ENCODE measurements around the gene TMEM35B.
"Not testable (repeated sequence)": the region's sequence is repeated elsewhere in the genome, so short reads cannot be mapped to it uniquely, and the experiment has no call there.

TMEM35B gene

GRCh38 chr1:34976384-34977209 lies 8.6 kb downstream of the TMEM35B start:
- DNase-seq (ENCODE audit: low spot score) = no peak

DNA sequence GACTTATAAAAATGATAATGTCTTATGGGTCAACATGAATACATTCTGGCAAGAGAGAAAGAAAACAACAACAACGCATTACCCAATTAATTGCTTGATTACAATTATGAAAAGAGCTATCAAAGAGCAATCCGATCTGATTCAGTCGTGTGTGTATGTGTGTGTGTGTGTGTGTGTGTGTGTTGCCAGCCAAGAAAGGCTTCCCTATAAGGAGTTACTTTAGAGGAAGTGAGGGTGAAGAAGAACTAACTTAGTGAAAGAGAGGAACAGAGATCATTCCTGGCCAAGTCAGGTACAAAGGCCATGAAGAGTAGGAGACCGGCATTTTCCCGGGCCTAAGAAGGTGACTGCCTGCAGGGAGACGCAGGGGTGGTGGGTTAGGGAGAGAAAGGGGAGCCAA lies 9.4 kb downstream of the TMEM35B start:
- no peak for DNase-seq (ENCODE audit: low spot score)

DNA sequence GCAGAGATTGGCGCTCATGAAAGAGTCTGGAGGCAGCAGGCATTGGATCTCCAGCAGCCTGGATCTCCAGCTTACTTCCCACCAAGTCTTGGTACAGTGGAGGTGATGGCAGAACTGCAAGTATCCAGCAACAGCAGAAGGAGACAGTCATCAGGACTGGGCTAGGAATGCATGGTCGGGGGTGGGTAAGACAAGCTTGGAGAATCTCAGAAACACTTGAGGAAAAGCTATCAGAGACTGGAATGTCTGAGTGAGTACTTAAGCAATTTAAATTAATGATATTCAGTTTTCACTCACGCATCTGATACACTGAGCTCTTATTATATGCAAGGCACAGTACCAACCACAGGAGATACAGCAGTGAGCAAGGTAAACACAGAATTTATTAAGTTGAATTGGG lies 9.8 kb downstream of the TMEM35B start:
- DNase-seq (ENCODE audit: low spot score) = no peak

DNA sequence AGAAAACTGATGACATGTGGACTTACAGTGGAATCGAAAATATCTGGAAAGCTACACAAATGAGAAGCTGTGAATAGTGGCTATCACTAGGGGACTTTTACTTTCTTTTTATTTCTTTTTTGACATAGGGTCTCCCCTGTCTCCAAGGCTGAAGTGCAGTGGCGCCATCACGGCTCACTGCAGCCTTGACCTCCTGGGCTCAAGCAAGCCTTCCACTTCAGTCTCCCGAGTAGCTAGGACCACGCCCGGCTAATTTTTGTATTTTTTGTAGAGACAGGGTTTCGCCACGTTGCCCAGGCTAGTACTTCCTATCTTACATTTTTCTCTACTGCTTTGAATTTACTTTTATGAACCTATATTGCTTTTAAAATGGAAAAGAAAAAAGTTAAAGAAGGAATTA lies 10.5 kb downstream of the TMEM35B start:
- DNase-seq (ENCODE audit: low spot score) = no peak

DNA sequence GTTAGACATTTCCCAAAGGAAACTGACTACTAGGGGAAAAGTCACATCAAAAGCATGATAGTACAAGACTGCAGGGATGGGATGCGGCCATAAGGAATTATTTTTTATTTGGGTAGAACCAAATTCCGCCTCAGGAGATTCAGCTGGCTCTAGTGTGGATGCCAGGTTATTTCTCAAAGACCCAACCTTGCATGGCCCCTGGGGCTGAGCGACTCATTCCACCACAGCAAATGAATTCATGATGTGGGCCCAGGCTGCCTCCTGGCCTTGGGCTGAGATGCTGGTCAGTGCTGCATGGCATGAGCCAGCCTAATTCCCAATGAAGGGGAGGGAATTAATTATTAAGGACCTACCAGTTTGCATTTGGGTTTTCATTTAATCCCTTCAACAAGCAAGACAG lies 11.8 kb downstream of the TMEM35B start:
- no peak for DNase-seq (ENCODE audit: low spot score)

- DNase-seq (ENCODE audit: low spot score) = no peak
Measured at GRCh38 chr1:34970829-34971228, 14.3 kb downstream of the TMEM35B start.

- no peak for DNase-seq (ENCODE audit: low spot score)
Measured at GRCh38 chr1:34970220-34970735, 14.9 kb downstream of the TMEM35B start.

GRCh38 chr1:34968297-34968696 lies 16.9 kb downstream of the TMEM35B start:
- DNase-seq (ENCODE audit: low spot score) = not testable (repeated sequence)

- DNase-seq (ENCODE audit: low spot score) = not testable (repeated sequence)
Measured at GRCh38 chr1:34967672-34968071, 17.5 kb downstream of the TMEM35B start.

DNA sequence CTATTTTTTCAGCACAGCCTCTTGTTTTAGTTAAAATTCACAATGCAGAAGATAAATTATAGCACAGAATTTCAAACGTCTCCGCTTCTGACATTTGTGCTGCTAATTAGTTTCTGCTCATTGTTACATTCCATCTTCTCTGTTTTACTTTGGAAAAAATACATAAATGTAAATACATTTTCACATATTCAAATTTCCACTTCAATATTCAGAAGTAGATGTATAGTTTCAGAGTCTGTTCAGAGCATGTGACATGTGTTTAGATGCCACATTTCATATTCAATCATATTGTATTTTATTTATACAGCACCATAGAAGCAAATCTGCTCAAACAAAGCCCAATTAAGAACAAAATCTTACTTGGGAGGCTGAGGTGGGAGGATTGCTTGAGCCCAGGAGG lies 19.6 kb downstream of the TMEM35B start:
- no peak for DNase-seq (ENCODE audit: low spot score)

DNA sequence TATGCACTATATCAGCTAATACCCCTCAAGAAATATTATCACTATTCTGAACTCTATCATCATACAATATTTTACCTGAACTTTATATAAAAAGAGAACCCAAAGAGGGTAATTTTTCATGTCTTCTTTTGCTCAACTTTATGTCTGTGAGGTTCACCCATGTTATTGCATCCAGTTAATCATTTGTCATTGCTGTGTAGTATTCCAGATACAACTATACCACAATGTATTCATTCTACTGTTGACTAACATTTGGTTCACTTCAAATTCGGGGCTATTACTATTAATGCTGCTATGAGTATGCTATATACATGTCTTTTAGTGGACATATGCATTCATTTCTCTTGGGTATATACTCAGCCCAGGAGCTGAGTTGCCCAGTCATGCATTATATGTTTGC lies 34.7 kb downstream of the TMEM35B start:
- no peak for DNase-seq (ENCODE audit: low spot score)

DNA sequence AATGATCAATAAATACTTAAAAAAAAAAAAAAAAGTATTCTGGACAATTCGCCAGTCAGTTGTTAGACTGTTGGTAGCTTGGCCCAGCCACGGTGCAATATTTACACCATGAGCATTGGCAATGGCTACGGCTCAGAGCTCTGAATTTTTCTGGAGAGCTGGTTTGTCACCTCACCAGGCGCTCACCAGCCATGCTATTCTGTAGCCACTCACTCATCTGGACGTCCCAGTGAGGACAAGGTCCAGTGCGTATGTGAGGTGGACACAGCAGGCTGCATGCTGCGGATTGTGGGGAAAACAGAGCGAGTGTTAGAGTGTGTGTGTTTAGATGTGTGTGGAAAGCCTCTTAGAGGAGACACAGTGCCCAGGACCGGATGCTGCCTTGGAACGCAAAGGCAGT lies 36.4 kb downstream of the TMEM35B start:
- DNase-seq (ENCODE audit: low spot score) = not testable (repeated sequence)

DNA sequence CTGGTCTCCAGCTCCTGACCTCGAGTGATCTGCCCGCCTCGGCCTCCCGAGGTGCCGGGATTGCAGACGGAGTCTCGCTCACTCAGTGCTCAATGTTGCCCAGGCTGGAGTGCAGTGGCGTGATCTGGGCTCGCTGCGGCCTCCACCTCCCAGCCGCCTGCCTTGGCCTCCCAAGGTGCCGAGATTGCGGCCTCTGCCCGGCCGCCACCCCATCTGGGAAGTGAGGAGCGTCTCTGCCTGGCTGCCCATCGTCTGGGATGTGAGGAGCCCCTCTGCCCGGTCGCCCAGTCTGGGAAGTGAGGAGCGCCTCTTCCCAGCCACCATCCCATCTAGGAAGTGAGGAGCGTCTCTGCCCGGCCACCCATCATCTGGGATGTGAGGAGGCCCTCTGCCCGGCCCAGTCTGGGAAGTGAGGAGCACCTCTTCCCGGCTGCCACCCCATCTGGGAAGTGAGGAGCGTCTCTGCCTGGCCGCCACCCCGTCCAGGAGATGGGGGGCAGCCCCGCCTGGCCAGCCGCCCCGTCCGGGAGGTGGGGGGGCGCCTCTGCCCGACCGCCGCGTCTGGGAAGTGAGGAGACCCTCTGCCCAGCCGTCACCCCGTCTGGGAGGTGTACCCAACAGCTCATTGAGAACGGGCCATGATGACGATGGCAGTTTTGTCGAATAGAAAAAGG lies 37.4 kb downstream of the TMEM35B start:
- not testable (repeated sequence) for DNase-seq (ENCODE audit: low spot score)

DNA sequence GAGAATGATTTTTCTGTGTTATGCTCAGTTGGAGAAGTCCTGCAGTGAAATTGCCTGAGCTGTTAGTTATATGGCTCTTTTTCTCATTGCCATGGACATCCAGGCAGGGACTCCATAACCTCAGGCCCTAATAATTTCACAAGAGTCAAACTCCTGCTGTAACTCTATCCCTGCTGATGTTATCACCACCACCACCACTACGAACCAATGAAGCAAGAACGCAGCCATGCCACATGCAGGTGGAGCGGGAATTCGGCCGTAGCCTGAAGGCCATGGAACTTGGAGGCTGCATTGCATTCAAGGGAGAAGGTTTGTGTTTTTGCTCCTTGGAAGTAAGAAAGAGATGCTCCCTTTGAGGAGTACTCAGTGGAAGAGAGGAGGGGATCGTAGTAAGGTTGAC lies 38.9 kb downstream of the TMEM35B start:
- no peak for DNase-seq (ENCODE audit: low spot score)

DNA sequence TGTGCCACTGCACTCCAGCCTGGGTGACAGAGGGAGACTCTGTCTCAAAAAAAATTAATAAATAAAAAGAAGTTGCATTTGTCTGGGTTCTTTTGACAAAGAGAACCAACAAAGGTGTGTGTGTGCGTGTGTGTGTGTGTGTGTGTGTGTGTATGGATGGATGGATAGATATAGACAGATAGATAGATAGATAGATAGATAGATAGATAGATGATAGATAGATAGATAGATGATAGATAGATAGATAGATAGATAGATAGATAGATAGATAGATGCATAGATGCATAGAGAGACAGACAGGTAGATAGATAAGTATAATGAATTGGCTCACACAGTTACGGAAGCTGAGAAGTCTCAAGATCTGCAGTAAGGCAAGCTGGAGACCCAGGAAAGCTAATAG lies 43.3 kb downstream of the TMEM35B start:
- not testable (repeated sequence) for DNase-seq (ENCODE audit: low spot score)

Data from HuH-7.5 (cell line).